Activated CD4-positive, alpha-beta T cell treated with anti-CD3 and anti-CD28 coated beads for 24 hours (primary cell): Measurements from ENCODE around the gene RAB8A.
A peak's percentile ranks its signal among the peaks of the same experiment; 100 is the strongest.

Source experiments
- DNase-seq, 2 donors: peaks; one replicate each; pipeline ENCODE4 v3.0.0-alpha.2; 2020; ENCODE audit warnings: low read depth in 2 of 2

The RAB8A gene

GRCh38 chr19:16142032-16142580 lies 30.4 kb downstream of the RAB8A start:
- DNase-seq = no peak

GRCh38 chr19:16143399-16144215 lies 31.9 kb downstream of the RAB8A start, which contains the start of gene HSH2D:
TSS of gene HSH2D (plus strand) at chr19:16143685. CDS start at chr19:16148751, 5,066 bp downstream.
- DNase-seq = peak; percentile 34 to 67

GRCh38 chr19:16144216-16144581 lies 32.5 kb downstream of the RAB8A start:
- DNase-seq = no peak

GRCh38 chr19:16146112-16146511 lies 34.4 kb downstream of the RAB8A start:
- no peak for DNase-seq

GRCh38 chr19:16148443-16149229 lies 36.9 kb downstream of the RAB8A start:
- no peak for DNase-seq

- no peak for DNase-seq
Observed at GRCh38 chr19:16153582-16154336, 42.1 kb downstream of the RAB8A start.

- no peak for DNase-seq
Observed at GRCh38 chr19:16154557-16154956, 42.9 kb downstream of the RAB8A start.

GRCh38 chr19:16155128-16155527 lies 43.4 kb downstream of the RAB8A start:
- no peak for DNase-seq

- no peak for DNase-seq
Observed at GRCh38 chr19:16156904-16157303, 45.2 kb downstream of the RAB8A start.

GRCh38 chr19:16157601-16158000 lies 45.9 kb downstream of the RAB8A start:
- no peak for DNase-seq

GRCh38 chr19:16159655-16160054 lies 48.0 kb downstream of the RAB8A start:
- no peak for DNase-seq

- no peak for DNase-seq
Observed at GRCh38 chr19:16160445-16160942, 48.8 kb downstream of the RAB8A start.

GRCh38 chr19:16160943-16161560 lies 49.4 kb downstream of the RAB8A start:
- peak in 1 of 2 donors; percentile 16 for DNase-seq

- DNase-seq = no peak
Observed at GRCh38 chr19:16161840-16162239, 50.2 kb downstream of the RAB8A start.

GRCh38 chr19:16164222-16164890 lies 52.7 kb downstream of the RAB8A start:
- no peak for DNase-seq

- no peak for DNase-seq
Observed at GRCh38 chr19:16166417-16166816, 54.7 kb downstream of the RAB8A start.

- DNase-seq = no peak
Observed at GRCh38 chr19:16167055-16167454, 55.4 kb downstream of the RAB8A start.

GRCh38 chr19:16168465-16169081 lies 56.9 kb downstream of the RAB8A start:
- no peak for DNase-seq

- DNase-seq = no peak
Observed at GRCh38 chr19:16170134-16170533, 58.4 kb downstream of the RAB8A start.

- no peak for DNase-seq
Observed at GRCh38 chr19:16175954-16176353, 64.3 kb downstream of the RAB8A start.
